ENCODE results near the gene ATL3.

DNA sequence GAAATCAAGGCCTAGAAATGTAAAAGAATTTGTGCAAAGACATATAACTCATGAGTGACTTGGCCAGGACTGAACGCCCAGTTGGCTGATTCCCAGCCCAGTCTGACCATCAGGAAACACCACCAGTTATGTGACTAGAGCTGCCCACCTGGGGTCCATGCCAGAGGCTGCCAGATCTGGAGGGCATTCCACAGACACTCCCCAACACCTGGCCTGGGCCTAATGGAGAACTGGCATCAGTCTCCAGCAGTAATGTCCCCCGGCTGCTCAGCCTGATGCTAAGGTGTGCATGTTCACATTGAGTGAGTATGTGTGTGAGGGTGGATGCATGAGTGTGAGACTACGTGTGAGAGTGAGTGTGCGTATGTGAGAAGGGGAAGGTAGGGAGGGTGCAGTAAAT, 72.6 kb downstream of the ATL3 start:
- TF ChIP-seq, protein P1, sequence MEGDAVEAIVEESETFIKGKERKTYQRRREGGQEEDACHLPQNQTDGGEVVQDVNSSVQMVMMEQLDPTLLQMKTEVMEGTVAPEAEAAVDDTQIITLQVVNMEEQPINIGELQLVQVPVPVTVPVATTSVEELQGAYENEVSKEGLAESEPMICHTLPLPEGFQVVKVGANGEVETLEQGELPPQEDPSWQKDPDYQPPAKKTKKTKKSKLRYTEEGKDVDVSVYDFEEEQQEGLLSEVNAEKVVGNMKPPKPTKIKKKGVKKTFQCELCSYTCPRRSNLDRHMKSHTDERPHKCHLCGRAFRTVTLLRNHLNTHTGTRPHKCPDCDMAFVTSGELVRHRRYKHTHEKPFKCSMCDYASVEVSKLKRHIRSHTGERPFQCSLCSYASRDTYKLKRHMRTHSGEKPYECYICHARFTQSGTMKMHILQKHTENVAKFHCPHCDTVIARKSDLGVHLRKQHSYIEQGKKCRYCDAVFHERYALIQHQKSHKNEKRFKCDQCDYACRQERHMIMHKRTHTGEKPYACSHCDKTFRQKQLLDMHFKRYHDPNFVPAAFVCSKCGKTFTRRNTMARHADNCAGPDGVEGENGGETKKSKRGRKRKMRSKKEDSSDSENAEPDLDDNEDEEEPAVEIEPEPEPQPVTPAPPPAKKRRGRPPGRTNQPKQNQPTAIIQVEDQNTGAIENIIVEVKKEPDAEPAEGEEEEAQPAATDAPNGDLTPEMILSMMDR (conservative IDR thresholded peaks at IDR 0.05 in 1 of 2, IDR thresholded peaks at IDR 0.05 in 1 of 2; ENCODE audit: extremely low read depth in 1 of 2, insufficient read depth in 1 of 2, low read depth in 1 of 2, low read length in 2 of 2) = no peak
- no peak for TF ChIP-seq EZH2 (IDR thresholded peaks at IDR 0.05; ENCODE audit: borderline replicate concordance, low read length)
